SK-N-SH (cell line): ENCODE results near the gene FBXO31. TPM values are rescaled to one million over a fixed set of nuclear protein-coding genes. Genes with fewer than 3 reads are reported as not detected.
A peak's percentile ranks its signal among the peaks of the same experiment; 100 is the strongest.

ENCODE experiments used
- CTCF ChIA-PET: fragments of 300-600, 350-600 bp; formaldehyde crosslinking; extraction: SDS; loops from one replicate; lab custom pipeline; 2021; lab: Yijun Ruan, JAX
- POLR2A ChIA-PET: fragments of 350-600 bp; sonication (Branson Sonifier 250); formaldehyde crosslinking; extraction: SDS; loops from one replicate; lab custom pipeline; 2020; ENCODE audit warnings: antibody characterized with exemption, inconsistent platforms; lab: Yijun Ruan, JAX
- DNase-seq: peaks from one replicate; pipeline ENCODE4 v3.0.0; 2012
- H2AFZ ChIP-seq: fragments of 200-600 bp; sonication (generic); 2 replicates; pipeline ENCODE4 v1.8.1; 2016; ENCODE audit warnings: antibody characterized with exemption, mild to moderate bottlenecking, low read depth
- H3F3A ChIP-seq: fragments of 200-600 bp; sonication (generic); replicated peaks from 2 replicates; pipeline ENCODE3; 2016; ENCODE audit warnings: antibody characterized with exemption, mild to moderate bottlenecking; ENCODE audit not compliant: insufficient read depth
- H3K27ac ChIP-seq, 2 experiments: fragments of 200-500 bp in 1 of 2; fragments of 200-600 bp in 1 of 2; sonication (Bioruptor generic) in 1 of 2; sonication (generic), shearing (Covaris generic) in 1 of 2; 2 replicates each; pipeline versions ENCODE4 v1.5.1 to v1.6.1; 2014 to 2016; ENCODE audit warnings: low read depth in 2 of 2, inconsistent platforms in 1 of 2, low read length in 1 of 2, mild to moderate bottlenecking in 1 of 2, mixed read lengths in 1 of 2
- H3K27me3 ChIP-seq: fragments of 200-600 bp; sonication (generic), shearing (Covaris generic); 2 replicates; pipeline ENCODE4 v1.6.1; 2016; ENCODE audit warnings: mixed run types; ENCODE audit not compliant: insufficient read depth
- H3K36me3 ChIP-seq, 2 experiments: fragments of 200-500 bp in 1 of 2; fragments of 200-600 bp in 1 of 2; sonication (Bioruptor generic) in 1 of 2; sonication (generic) in 1 of 2; replicated peaks in 1 of 2; 2 replicates each; pipeline versions ENCODE3 to v1.5.1; 2014 to 2016; ENCODE audit warnings: low read length in 1 of 2, mild to moderate bottlenecking in 1 of 2; ENCODE audit not compliant: insufficient read depth in 2 of 2, control insufficient read depth in 1 of 2
- H3K4me1 ChIP-seq, 2 experiments: fragments of 200-500 bp in 1 of 2; fragments of 200-600 bp in 1 of 2; sonication (Bioruptor generic) in 1 of 2; sonication (generic), shearing (Covaris generic) in 1 of 2; 2 replicates each; pipeline versions ENCODE4 v1.5.1 to v1.6.1; 2014 to 2016; ENCODE audit warnings: low read depth in 1 of 2, low read length in 1 of 2, mixed run types in 1 of 2; ENCODE audit not compliant: insufficient read depth in 2 of 2, control insufficient read depth in 1 of 2
- H3K4me2 ChIP-seq: fragments of 200-600 bp; sonication (generic), shearing (Covaris generic); 2 replicates; pipeline ENCODE4 v1.6.1; 2017; ENCODE audit warnings: mixed run types
- H3K4me3 ChIP-seq, 2 experiments: fragments of 200-500 bp in 1 of 2; fragments of 200-600 bp in 1 of 2; sonication (Bioruptor generic) in 1 of 2; sonication (generic), shearing (Covaris generic) in 1 of 2; 2 replicates each; pipeline versions ENCODE4 v1.5.1 to v1.8.1; 2014 to 2016; ENCODE audit warnings: low read depth in 2 of 2, inconsistent platforms in 1 of 2, low read length in 1 of 2, mild to moderate bottlenecking in 1 of 2, mixed read lengths in 1 of 2, moderate library complexity in 1 of 2
- H3K79me2 ChIP-seq: fragments of 200-600 bp; sonication (generic); 2 replicates; pipeline ENCODE4 v1.8.1; 2017; ENCODE audit warnings: mild to moderate bottlenecking; ENCODE audit not compliant: insufficient read depth
- H3K9ac ChIP-seq: fragments of 200-600 bp; sonication (generic); 2 replicates; pipeline ENCODE4 v1.6.1; 2017; ENCODE audit warnings: mixed run types
- H3K9me2 ChIP-seq: fragments of 200-600 bp; sonication (generic); 2 replicates; pipeline ENCODE4 v1.6.1; 2017; ENCODE audit warnings: mixed run types
- H3K9me3 ChIP-seq: fragments of 200-600 bp; sonication (generic); 2 replicates; pipeline ENCODE4 v1.6.1; 2017; ENCODE audit warnings: mixed run types, mild to moderate bottlenecking, moderate library complexity
- H4K20me1 ChIP-seq: fragments of 200-600 bp; sonication (generic); 2 replicates; pipeline ENCODE4 v1.6.1; 2017; ENCODE audit warnings: mild to moderate bottlenecking, mixed run types; ENCODE audit not compliant: insufficient read depth
- CHD2 ChIP-seq: fragments of 150-350 bp; IDR thresholded peaks from 2 replicates; pipeline ENCODE4 v1.6.1; 2018; ENCODE audit warnings: low read length; ENCODE audit not compliant: partially characterized antibody
- EZH2phosphoT487 ChIP-seq: fragments of 200-600 bp; sonication (generic); IDR thresholded peaks from 2 replicates; pipeline ENCODE4 v1.6.1; 2017; ENCODE audit warnings: low read depth, mixed run types, mild to moderate bottlenecking, antibody characterized with exemption, moderate library complexity, borderline replicate concordance
- GABPA ChIP-seq: IDR thresholded peaks from 2 replicates; pipeline ENCODE4 v1.4.0; 2012; ENCODE audit warnings: low read depth, mild to moderate bottlenecking
- NRF1 ChIP-seq: IDR thresholded peaks from 2 replicates; pipeline ENCODE4 v1.6.1; 2012; ENCODE audit warnings: low read depth, mild to moderate bottlenecking, low read length
- RCOR1 ChIP-seq: fragments of 150-350 bp; IDR thresholded peaks from 2 replicates; pipeline ENCODE4 v1.6.1; 2017; ENCODE audit warnings: antibody characterized with exemption, low read length
- SMC3 ChIP-seq: IDR thresholded peaks from 2 replicates; pipeline ENCODE4 v1.6.1; 2012; ENCODE audit warnings: low read depth, low read length, improper control_type of control experiment
- TAF1 ChIP-seq: IDR thresholded peaks from 2 replicates; pipeline ENCODE4 v1.6.1; 2012; ENCODE audit warnings: low read depth, mild to moderate bottlenecking, low read length, moderate library complexity, borderline replicate concordance
- YY1 ChIP-seq: IDR thresholded peaks from 2 replicates; pipeline ENCODE4 v1.4.0; 2012; ENCODE audit warnings: low read depth, mild to moderate bottlenecking
- WGBS: methylation state at CpG from one replicate; pipeline ENCODE4 v1.1.6; 2017; ENCODE audit warnings: low lambda C conversion rate; 5-methylcytosine and 5-hydroxymethylcytosine counted together
- polyA plus RNA-seq, 3 experiments: library from polyadenylated mRNA; depleted of rRNA; stranded (reverse); fragments of >200 nt; gene quantifications; 2 replicates each; pipeline ENCODE4 v1.2.3, GENCODE V29; 2012
- TF ChIP-seq, protein P1 (sequence below): IDR thresholded peaks from 2 replicates; pipeline ENCODE4 v1.4.0; 2012; ENCODE audit warnings: low read depth, borderline replicate concordance
- TF ChIP-seq, protein P2 (sequence below): fragments of 150-350 bp; IDR thresholded peaks from 2 replicates; pipeline ENCODE4 v1.6.1; 2017; ENCODE audit warnings: antibody characterized with exemption, low read length, low read depth, borderline replicate concordance

FBXO31 gene
- polyA plus RNA-seq, 1 of the 3 experiments (the other 2 are of a cell fraction), result 14.2 TPM

DNA sequence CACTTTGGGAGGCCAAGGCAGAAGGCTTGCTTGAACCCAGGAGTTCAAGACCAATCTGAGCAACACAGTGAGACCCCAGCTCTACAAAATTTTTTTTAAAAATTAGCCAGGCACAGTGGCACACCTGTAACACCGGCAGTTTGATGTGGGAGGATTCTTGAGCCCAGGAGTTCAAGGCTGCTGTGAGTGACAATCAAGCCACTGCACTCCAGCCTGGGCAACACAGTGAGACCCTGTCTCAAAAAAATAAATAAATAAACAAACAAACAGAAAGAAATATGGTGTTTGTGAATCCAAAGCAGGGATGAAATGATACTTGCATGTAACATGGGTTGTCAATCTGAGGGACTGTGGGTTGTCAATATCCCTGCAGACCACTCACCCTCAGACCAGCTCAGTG, 16.6 kb downstream of the FBXO31 start (continued):
- TF ChIP-seq GABPA, result no peak
- TF ChIP-seq RCOR1, result no peak
- TF ChIP-seq, protein P1, sequence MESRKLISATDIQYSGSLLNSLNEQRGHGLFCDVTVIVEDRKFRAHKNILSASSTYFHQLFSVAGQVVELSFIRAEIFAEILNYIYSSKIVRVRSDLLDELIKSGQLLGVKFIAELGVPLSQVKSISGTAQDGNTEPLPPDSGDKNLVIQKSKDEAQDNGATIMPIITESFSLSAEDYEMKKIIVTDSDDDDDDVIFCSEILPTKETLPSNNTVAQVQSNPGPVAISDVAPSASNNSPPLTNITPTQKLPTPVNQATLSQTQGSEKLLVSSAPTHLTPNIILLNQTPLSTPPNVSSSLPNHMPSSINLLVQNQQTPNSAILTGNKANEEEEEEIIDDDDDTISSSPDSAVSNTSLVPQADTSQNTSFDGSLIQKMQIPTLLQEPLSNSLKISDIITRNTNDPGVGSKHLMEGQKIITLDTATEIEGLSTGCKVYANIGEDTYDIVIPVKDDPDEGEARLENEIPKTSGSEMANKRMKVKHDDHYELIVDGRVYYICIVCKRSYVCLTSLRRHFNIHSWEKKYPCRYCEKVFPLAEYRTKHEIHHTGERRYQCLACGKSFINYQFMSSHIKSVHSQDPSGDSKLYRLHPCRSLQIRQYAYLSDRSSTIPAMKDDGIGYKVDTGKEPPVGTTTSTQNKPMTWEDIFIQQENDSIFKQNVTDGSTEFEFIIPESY, result no peak
- TF ChIP-seq YY1, result no peak
- no peak for TF ChIP-seq NRF1

DNA sequence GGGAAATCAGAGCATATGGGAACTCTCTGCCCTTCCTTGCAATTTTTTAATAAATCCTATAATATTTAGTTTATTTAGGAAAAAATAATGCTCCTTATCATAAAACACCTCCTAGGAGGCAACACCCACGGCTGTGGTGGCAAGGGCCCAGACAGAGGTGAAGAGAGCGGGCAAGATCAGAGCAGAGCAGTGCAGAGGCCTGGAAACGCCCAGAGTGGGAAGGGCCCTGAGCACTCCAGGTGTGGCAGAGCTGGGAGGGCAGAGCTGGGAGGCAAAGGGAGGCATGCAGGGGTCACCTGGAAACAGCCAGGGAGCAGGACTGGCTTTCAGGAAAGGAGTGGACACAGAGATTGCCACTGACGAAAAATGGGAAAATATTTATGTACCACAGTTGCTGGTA, 17.3 kb downstream of the FBXO31 start:
- Histone ChIP-seq H3K36me3 (peaks cover 7 to 16% of the 10 kb centered on the region in 2 experiments), H3K27me3 (no peaks in the 10 kb centered on the region), H3K9me2 (no peaks in the 10 kb centered on the region), H3K9ac (no peak overlapping the region), H3K27ac (no peak overlapping the region; a peak in 1 of 4 replicates), H4K20me1 (peaks cover 45% of the 10 kb centered on the region), H3K4me1 (peaks cover 15 to 56% of the 10 kb centered on the region in 2 experiments; a peak in 2 of 4 replicates), H3K9me3 (no peaks in the 10 kb centered on the region), H2AFZ (no peak overlapping the region), H3F3A (no peaks in the 10 kb centered on the region), H3K79me2 (peaks cover 74% of the 10 kb centered on the region), H3K4me3 (no peak overlapping the region), H3K4me2 (no peak overlapping the region)
- no peak for TF ChIP-seq CHD2
- no peak for TF ChIP-seq SMC3
- 83% methylated on average over 4 of the region's 4 CpGs for WGBS
- POLR2A ChIA-PET, result interaction anchor here (2.2 kb wide), 1 partner anchor 18 kb away, joined by 10 read pairs; the partner anchor contains the start of gene FBXO31
- no peak for DNase-seq
- CTCF ChIA-PET, result no interaction called here

DNA sequence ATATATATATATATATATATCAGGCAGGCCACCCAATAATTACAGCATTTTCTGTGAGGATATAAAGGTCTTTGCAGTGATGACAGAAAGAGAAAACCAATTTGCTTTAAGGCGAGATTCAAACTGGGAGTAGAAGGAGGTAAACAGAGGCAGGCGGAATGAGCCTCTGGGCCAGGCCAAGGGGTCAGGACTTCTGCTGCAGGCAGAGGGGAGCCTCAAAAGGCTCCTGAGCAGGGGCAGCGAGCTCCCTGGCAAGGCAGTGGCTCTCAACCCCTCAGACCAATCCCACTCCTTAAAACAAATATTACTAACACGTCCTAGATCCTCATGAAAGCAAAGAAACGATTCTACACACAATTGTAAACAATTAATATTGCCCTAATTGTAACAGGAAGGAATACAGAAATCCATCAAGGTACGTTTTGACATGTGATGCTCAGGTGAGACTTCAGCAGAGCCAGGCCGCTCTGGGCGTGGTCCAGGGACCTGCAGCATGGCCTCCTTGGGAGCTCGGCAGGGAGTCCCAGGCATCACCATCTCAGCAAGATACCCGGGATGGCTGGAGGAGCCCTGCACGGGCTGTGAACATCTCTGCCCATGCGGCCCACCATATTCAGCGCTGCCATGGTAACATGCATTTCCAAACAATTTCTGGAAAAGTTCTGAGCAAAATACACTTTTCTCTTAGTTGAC, 18.4 kb downstream of the FBXO31 start:
- H3F3A ChIP-seq, result no peaks in the 10 kb centered on the region
- no peak overlapping the region for H3K4me3 ChIP-seq
- H3K9me2 ChIP-seq, result no peaks in the 10 kb centered on the region
- no peak overlapping the region for H3K4me2 ChIP-seq
- 88% methylated on average over 11 of the region's 13 CpGs for WGBS
- H3K79me2 ChIP-seq, result peaks cover 65% of the 10 kb centered on the region
- H3K9ac ChIP-seq, result no peak overlapping the region
- DNase-seq, result no peak
- H2AFZ ChIP-seq, result no peak overlapping the region
- peaks cover 35% of the 10 kb centered on the region for H4K20me1 ChIP-seq
- H3K27ac ChIP-seq, result peak overlapping the region in 1 of 2 experiments; percentile 89; a peak in 1 of 4 replicates
- POLR2A ChIA-PET, result no interaction called here
- H3K36me3 ChIP-seq, result peaks cover 10 to 16% of the 10 kb centered on the region in 2 experiments
- H3K4me1 ChIP-seq, result peaks cover 15 to 45% of the 10 kb centered on the region in 2 experiments; a peak in 2 of 4 replicates
- TF ChIP-seq, protein P2, sequence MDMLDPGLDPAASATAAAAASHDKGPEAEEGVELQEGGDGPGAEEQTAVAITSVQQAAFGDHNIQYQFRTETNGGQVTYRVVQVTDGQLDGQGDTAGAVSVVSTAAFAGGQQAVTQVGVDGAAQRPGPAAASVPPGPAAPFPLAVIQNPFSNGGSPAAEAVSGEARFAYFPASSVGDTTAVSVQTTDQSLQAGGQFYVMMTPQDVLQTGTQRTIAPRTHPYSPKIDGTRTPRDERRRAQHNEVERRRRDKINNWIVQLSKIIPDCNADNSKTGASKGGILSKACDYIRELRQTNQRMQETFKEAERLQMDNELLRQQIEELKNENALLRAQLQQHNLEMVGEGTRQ, result no peak
- no peak for TF ChIP-seq TAF1
- no peak for TF ChIP-seq EZH2phosphoT487
- TF ChIP-seq, all 33 proteins: peak for 0
- no peaks in the 10 kb centered on the region for H3K9me3 ChIP-seq
- CTCF ChIA-PET, result interaction anchor here (1.9 kb wide), 1 partner anchor 41 kb away, joined by 8 read pairs; no protein-coding TSS in a partner anchor
- H3K27me3 ChIP-seq, result no peaks in the 10 kb centered on the region
